HG02943 (cell line): Measurements from ENCODE around the gene POLR2B.
"Not testable (repeated sequence)": the region's sequence is repeated elsewhere in the genome, so short reads cannot be mapped to it uniquely, and the experiment has no call there.

ENCODE experiments used
- ATAC-seq: cut with Tn5 transposase; IDR thresholded peaks from one replicate; pipeline ENCODE4 v1.9.1; 2021; ENCODE audit warnings: mild to moderate bottlenecking, low read depth, moderate library complexity; ENCODE audit not compliant: unreplicated experiment

The POLR2B gene

DNA sequence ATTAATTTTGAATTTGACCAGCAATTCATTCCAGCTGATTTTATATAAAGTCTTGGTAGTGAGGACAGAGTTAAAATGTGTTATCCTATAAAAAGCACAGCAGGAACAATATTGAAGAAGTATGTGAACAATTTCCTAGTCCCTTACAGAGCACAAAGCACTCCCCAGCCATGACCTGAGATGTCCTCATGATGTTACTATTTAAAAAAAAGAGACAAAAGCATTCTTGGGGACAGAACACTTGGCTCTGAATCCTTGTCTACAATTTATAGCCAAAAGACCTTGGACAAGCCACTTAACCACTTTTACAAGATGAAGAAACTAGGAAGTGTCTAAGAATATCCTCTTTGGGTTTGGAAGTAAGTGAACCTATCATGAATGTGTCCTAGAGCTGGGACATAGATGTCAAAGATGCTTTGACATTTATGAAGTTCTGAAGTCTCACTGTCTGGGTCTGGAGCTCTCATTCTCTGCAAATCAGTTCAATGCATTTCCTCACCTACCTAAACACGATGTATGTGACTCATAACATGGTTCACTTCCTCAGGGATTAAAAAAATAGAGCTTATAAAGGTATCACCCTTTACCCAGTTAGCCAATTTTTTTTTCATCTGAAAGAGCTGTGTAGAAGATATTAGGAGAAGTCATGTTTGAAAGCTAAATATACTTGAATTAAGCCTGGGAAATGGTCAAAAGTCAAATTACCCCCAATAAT, 70.1 kb downstream of the POLR2B start:
- no peak for ATAC-seq

DNA sequence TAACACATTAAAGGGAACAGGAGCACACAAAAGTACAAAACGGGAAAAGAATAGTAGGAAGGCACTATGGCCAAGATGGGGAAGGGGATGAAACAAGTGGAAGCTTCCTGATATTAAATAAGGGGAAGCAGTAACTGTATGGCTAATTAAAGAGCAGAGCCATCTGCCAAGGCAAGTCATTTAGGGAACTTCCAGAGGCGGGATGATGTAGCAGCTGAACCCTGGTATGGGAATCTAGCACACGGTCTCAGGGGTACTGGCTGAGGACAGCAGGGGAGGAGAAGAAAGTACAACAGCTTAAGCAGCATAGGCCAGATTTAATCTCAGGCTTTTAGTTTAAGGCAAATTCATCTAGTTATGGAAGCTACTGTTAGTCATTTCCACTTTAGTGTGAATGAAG, 72.4 kb downstream of the POLR2B start:
- no peak for ATAC-seq

DNA sequence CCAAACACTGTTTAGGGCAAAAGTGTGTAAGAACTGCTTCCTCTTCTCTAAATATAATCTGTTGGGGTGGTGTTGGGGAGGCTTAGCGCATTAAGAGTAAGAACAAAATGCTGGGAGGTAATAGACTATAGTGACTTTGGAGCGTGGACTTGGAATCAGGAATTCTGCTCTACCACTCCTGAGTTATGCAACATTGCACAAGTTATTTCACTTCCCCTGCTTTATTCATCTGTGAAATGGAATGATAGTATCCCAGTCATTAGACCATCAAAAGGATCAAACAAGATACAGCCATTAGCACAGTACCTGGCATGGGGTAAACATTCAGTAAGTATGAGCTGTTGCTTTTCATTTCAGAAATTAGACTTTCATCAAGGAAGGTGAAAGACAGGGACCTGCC, 72.8 kb downstream of the POLR2B start:
- no peak for ATAC-seq

DNA sequence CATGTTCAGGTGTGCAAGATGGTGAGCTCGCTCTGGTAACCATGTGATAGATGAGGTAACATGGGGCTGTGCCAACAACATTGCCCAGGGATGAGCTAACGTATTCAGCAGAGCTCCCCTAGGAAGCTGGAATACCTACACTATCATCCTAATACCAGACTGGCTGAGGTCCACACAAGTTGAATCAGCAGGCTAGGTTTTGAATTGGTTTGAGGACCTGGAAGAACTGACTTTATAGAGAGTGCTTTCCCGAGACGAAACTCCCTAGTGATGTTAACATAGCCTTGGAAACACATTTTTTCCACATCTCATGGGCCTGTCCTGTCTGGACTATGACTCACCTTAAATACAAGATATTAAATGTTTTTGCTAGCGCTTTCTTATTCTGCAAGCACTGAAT, 74.8 kb downstream of the POLR2B start:
- no peak for ATAC-seq

DNA sequence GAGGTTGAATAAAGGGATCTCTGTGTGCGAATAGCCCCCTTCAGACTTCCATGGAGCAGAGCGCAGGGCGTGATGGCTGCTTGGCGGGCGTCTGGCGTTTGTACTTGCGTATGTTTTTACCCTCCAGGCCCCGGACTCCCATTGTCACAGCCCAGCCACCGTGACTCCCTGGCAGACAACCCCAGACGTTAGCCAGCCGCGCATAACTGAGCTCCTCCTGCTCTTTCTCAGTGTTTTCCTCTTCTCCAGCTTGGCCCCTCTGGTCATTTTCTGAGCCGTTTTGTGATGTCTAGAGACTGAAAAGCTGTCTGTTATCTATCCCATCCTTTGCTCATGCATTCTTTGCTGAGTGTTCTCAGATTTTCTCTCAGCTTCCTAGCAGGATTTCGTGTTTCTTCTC, 77.2 kb downstream of the POLR2B start:
- ATAC-seq = no peak

DNA sequence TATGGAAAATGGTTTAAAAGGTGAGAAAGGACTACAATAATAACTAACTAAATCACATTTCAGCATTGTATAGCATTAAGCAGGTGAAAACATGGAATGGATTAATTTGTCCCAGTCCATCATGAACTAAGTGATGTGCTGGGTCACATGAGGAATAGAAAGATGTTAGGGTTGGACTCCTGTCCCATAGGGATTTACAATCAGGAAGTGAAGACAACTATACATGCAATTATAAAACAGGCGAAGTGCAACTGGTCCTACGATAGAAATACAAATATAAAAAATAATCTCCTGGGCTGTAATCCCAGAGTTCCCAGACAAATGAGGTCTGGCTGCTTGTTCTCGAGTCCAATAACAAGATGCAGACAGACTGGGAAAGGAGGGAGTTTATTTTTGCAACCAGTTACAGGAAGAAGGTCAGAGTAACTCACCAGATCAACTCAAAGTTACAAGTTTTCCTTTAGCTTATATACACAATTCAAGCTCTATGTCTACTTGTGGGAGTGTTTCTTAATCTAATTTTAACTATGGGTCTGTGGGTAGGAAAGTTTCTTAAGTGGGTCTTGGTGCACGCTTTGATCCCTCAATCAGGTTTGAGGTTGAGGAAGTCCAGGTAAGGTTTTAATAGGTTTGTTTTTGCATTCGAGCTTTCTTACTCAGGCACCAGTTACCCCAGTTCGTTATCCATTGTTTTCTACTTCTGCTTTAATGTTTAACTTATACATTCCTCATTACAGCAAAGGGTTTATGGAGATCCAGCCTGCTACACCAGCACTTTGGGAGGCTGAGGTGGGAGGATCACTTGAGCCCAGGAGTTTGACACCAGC, 81.4 kb downstream of the POLR2B start:
- ATAC-seq = no peak

DNA sequence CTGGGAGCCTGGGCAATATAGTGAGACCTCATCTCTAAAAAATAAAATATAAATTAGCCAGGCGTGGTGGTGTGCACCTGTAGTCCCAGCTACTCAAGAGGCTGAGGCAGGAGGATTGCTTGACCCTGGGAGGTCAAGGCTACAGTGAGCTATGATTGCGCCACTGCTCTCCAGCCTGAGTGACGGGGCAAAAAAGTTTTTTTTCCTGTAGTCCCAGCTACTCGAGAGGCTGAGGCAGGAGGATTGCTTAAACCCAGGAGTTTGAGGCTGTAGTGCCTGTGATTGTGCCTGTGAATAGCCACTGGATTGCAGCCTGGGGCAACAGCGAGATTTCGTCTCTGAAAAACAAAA, 82.0 kb downstream of the POLR2B start:
- not testable (repeated sequence) for ATAC-seq

DNA sequence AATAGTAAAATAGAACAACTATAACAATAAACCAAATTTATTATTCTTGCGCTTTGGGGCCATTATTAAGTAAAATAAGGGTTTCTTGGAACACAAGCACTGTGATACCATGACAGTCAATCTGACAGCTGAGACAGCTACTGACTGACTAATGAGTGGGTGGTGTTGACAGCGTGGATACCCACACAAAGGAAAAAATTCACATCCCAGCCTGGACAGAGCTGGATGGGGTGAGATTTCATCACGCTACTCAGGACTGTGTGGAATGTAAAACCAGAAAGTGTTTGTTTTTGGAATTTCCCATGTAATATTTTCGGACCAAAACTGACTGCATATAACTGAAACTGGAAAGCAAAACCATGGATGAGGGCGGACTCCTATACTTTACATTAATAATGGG, 82.7 kb downstream of the POLR2B start:
- no peak for ATAC-seq

DNA sequence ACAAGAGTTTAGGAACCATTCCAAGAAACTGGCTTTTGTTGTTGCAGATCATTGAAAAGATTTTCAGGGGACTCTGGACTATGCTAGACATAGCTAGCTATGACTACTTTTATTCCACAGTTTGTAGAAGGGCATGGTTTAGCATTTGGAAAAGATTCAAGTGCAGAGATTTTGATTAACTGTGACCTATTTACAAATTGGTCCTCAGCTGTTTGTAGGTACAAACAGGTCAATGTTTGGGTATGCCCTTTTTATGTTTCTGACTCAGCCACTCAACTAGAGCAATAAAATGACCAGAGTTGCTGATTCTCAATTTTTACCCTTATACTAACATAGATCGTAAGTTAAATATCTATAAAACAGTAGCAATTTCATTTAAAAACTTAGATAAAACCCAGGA, 84.8 kb downstream of the POLR2B start:
- ATAC-seq = no peak

DNA sequence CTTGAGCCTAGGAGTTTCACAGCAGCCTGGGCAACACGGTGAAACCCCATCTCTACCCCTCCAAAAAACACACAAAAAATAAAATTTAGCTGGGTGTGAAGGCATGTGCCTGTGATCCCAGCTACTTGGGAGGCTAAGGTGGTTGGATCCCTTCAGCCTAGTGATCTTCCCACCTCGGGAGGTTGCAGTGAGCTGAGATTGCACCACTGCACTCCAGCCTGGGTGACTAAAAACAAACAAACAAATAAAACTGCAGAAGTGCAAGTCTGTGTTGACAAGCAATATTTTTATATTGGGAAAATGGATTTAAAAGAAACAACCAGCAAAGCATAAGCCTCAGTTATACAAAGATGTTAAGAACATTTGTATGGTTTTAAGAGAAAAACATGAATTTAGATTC, 85.4 kb downstream of the POLR2B start:
- ATAC-seq = no peak

DNA sequence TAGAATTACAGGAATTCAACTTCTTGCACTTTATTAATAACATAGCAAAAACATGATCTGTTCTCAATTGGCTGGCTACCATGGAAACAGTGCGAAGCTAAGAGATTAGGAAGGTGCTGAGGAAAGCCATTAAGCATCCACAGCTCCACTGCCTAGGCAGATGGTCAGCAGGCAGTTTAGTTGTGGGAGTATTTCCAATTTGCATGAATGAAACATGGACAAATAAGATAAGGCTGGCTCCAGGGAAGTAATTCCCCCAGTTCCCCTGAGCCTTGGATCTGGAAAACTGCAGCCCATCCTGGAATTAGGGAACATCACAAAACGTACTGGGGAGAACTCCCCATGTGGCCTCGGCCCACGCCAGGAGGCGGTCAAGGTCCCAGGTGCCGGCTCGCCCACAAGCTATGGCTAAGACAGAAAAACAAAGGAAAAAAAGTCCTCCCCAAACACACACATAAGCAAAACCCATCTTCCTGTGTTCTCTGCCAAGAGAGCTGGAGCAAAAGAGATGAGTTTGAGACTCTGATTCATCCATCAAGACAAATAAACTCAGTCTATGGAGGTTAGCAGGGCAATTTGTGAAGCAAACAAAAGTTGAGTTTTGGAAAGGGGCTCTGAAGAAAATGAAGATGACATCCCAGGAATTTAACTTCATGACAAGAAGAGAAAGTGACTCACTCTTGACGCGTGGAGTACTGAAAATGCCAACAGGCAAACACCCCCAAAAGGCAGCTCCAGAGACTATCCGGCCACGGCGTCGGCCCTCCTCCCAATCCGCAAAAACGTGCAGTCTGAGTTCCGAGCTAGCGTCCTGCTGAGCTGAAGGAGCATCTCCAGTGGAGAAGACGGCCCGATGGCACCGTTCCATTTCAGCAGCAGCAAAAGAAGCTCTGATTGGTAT, 86.4 kb downstream of the POLR2B start:
- ATAC-seq = no peak

DNA sequence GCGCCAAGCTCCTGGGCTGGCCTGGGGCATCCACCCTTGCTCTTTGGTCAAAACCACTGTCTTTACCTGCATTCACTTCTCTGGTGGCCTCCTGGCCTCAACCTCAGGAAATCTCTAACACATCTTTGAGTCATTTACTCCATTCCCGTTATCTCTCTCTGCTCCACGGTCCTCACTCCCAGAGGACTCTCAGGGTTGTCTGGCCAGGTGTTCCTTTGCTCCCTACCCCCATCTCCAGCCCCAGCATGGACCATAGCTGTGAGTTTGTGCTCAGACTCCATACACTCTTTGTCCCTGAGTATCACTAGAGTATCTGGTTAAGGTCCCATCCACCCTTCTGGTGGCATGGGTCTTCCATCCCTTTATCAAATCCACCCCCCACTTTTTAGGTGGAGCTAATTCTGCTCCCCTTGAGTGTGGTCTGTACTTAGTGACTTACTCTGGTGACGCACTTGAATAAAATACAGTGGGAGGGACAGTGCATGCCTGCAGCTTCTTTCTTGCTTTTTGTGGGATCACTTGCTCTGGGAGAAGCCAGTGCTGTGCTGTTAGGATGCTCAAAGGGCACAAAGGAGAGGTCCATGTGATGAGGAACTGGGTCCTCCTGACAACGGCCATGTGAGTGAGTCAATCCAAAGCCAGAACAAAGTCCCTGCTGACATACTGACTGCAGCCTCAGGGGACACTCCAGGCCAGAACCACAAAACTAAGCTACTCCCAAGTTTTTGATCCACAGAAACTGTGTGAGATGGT, 87.2 kb downstream of the POLR2B start:
- ATAC-seq = no peak

DNA sequence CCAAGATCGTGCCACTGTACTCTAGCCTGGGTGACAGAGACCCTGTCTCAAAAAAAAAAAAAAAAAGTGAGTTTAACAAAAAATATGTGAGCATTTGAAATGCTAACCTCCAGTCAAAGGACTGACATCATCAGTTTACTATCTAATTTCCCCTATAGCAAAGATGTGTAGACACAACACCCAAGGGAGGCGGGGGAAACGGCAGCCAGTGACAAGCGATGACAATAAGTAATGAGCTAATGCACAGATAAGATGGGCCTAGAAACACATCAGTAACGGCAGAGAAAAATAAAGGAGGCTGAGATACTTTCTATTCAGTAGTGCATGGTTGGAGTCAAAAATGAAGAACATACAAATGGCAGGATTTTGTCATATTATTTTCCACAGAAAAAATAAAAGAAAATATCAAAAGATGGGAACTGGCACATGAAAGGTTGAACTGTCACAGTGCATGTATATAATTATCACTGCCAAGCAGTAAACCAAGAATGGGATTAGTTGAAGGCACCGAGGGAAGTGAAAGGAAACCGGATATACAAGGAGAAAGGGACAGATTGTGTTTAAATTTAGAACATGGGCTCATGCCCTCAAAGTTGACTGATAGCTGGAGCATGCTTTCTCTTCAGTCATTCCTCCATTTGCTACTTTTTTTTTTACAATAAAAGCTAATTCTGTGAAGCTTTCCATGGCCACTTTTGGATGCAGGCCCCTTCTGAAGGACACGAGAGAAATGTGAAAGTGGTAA, 89.7 kb downstream of the POLR2B start:
- ATAC-seq = no peak

DNA sequence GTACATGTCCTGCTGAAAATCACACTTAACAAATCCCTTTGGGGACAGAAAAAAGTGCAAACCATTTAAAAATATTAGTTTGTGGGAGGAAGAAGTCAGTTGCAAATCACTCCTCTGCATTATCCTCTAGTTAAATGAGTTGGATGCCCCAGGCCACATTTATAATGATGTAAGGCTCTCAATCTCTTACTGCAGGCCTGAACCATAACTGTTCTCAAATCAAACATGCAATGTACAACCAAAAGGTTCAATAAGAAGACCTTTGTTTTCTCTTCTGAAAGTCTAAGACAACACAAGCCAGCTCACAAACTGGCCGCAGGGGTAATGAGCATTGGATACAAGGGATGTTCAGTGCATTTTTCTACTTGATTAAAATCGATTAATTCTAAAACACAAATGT, 91.8 kb downstream of the POLR2B start:
- no peak for ATAC-seq

DNA sequence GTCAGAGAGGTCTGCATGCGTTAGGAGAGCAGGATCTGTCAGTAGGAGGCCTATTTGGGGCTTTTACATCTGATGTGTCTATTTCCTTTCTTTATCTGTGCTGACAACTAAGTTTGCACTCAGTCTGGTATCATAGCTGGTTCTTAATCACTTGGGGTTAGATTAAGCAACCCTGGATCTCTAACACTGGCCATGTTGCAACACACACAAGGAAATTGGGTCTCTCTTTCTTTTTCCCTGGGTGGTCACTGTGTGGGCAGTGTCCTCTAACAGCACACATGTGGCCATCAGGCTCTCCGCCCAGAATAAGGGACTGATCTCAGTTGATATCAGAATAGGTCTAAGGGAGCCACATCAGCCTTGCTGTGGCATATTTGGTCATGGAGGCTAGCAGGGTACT, 92.6 kb downstream of the POLR2B start:
- no peak for ATAC-seq

DNA sequence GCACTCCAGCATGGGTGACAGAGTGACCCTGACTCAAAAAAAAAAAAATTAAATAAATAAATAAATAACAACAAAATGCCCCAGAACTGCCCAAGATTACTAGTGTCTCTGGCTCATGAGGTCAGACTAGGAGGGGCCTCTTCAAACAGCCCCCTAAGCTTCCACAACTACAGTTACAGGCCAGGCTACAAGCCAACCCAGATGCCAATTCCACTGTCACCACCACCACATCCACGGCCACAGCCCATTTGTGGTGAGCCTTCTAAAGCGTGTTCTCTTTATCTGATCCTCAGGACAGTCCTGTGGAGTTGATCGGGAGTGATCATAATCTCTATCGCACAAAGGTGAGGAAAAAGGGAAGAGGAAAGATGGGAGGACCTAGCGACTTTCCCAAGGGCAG, 94.9 kb downstream of the POLR2B start:
- no peak for ATAC-seq

DNA sequence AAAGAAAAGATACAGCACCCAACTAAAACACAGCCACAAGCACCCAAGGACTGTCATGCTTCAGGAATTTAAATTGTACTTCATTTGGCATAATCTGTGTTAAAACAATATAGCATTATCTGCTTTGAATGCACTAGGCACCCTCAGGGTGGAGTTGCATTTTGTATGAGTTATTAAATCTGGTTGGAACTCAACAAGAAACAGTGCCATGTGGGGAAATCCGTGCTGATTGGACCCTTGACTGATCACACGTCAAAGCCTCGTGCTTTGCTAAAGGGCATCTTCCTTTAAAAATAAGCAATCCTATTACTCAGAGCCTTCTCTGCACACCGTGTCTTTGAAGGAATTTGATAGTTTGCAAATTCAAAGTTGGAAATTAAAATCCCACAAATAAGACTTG, 96.0 kb downstream of the POLR2B start:
- no peak for ATAC-seq

DNA sequence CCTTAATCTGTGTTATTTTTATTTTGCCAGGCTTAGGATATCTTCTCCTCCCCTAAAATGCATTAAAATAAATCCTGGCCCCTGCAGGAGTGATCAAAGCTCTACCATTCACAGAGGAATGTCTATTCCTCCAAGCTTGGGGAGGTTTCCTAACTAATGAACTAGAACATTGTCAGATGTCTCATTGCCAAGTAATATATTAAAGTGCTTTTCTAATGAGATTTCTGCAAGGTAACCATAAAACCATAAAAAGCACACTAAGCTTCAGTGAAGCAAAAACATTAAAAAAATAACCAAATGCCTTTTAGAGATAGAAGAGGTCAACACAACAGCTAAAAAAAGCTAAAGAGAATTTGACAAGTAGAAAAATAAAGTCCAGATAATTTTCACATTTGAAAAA, 96.7 kb downstream of the POLR2B start:
- no peak for ATAC-seq

DNA sequence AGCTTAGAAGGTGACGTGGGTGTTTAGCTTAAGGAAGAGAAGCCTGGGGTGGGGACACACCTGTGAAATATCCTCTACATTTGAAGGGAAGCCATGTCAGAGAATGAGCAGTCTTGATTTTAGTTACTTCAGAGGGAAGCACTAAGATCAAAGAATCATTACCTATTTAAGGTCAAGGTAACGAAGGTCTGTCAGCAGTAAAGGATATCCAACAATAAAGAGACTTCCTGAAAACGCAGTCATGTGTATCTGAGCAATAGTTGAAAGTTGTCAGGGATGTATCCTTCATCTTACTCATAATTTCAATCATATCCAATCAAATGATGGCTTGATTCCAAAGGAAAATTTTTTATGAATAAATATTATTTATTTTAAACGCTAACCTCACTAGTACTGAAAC, 98.0 kb downstream of the POLR2B start:
- no peak for ATAC-seq
